SH-SY5Y (cell line): ENCODE measurements around the gene KRT86.

Source experiments
- GATA2 ChIP-seq: IDR thresholded peaks from 2 replicates; pipeline ENCODE4 v1.6.1; 2011; ENCODE audit warnings: mild to moderate bottlenecking, low read depth, low read length
- GATA3 ChIP-seq: IDR thresholded peaks from 2 replicates; pipeline ENCODE4 v1.6.1; 2011; ENCODE audit warnings: low read depth, mild to moderate bottlenecking, low read length, moderate library complexity

- no peak for TF ChIP-seq GATA2
- no peak for TF ChIP-seq GATA3
Measured at GRCh38 chr12:52337054-52337453, 62.6 kb downstream of the KRT86 start.
